NCI-H128 (cell line): ENCODE results near the gene FOCAD.
A peak's percentile ranks its signal among the peaks of the same experiment; 100 is the strongest.

Source experiments
- DNase-seq: peaks from one replicate; lab custom pipeline; 2025; ENCODE audit not compliant: unreplicated experiment; lab: John Stamatoyannopoulos, UW

The FOCAD gene

GRCh38 chr9:20872340-20872977, 188.4 kb downstream of the FOCAD start:
- DNase-seq = no peak

- DNase-seq = no peak
Measured at GRCh38 chr9:20873240-20873865, 189.3 kb downstream of the FOCAD start.

DNA sequence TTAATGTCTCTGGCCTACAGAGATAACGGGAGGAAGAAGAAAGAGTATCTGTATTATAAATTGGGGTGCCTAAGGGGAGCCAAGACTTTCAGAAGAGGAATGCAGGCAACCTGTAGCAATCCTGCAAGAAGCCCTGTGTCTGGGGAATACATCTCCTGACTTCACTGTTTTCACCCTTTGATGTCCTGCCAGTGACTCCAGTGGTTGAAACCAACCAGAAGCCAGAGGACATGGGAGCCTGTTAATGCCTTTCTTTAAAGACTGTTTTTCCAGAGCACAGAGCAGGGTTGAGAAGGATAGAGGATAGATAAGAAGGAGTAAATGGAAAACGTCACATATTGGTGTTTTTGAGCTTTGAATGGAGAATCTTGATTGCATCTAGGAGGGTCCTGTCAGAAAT, 196.2 kb downstream of the FOCAD start:
- DNase-seq = no peak

DNA sequence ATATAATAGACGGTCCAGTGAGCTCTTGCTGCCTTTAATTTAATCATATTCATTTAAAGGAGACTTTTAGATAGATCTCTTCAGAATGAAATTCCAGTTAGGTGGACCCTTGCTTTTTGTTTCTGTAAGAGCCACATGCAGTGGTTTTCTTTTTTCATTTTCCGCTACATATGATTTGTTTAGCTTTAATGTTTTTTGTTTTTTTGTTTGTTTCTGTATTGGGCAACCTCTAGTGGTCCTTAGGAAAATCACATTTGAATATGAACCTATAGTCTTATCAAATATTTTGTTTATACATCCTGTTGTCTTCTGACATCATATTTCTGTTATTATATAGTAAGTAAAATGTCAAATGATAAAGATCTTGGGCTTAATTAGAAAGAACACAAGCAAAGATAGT, 196.6 kb downstream of the FOCAD start:
- no peak for DNase-seq

GRCh38 chr9:20884985-20885593, 201.0 kb downstream of the FOCAD start:
- no peak for DNase-seq

DNA sequence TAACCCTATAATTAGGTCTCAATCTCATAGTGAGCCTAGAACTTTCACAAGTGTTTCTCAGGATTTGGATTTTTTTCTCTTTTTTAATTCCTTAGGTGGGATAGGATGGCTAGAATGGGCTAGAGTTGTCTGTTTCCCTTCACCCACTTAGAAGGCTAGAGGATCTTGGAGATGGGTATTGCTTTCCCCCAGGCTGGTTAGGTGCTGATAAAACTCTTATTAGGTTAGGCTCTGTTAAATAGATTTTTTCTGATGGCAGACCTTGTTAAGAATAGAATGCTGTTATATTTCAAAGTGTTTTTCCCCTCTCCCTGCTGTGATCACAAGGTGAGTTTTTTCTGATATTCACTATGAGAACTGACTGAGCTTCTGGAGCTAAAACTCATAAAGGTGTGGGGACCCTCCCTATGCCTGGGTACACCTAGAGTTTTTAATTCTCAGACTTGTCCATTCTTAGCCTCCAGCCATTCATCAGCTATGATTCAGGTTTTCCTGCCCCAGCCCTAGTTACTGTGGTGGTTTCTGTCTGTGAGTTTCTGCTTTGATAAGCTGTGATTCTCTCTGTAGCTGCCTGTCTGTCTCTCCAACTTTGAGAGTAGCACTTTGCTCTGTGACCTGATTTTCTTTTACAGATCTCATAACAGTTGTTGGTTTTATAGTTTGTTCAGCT, 215.0 kb downstream of the FOCAD start:
- DNase-seq = no peak

DNA sequence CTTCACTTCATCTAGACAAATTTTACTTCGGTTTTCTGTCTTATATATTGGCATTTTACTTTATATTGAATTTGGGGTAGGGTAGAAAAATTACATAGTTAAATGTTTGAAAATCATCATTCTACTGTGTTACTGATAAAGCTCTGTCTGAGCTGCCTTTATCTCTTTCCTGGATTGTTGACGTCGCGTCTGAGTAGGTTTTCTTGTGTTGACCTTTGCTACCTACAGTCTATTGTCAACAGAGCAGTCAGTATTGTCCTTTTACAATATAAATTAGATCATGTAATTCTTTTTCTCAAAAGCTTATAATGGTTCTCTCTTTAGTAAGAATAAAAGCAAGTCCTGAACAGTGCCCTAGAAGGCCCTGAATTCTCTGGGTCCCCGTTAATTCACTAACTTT, 219.2 kb downstream of the FOCAD start:
- no peak for DNase-seq

- no peak for DNase-seq
Measured at GRCh38 chr9:20904995-20905394, 220.9 kb downstream of the FOCAD start.

- no peak for DNase-seq
Measured at GRCh38 chr9:20906326-20906725, 222.3 kb downstream of the FOCAD start.

DNA sequence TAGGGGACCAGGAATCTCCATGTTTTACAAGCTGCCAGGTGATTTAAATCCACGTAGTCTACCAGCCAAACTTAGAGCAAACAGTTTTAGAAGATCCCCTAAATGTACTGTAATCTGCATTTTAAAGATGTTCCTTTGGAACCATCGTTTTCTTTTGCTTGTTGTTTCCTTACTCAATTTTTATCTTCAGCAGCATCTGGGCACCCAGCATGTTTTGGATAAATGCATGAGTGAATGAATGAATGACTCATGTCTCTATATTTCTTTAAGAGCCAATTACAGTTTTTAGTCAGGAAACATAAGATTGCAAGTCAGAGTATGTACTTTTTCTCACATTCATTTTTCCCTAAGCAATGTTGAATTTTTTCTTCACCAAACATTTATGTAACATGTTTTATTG, 224.4 kb downstream of the FOCAD start:
- no peak for DNase-seq

- no peak for DNase-seq
Measured at GRCh38 chr9:20914556-20914955, 230.5 kb downstream of the FOCAD start.

- DNase-seq = no peak
Measured at GRCh38 chr9:20921362-20921761, 237.3 kb downstream of the FOCAD start.

GRCh38 chr9:20925256-20926045, 241.4 kb downstream of the FOCAD start:
- no peak for DNase-seq

GRCh38 chr9:20929276-20929675, 245.2 kb downstream of the FOCAD start:
- no peak for DNase-seq

- no peak for DNase-seq
Measured at GRCh38 chr9:20930836-20931235, 246.8 kb downstream of the FOCAD start.

GRCh38 chr9:20940447-20941173, 256.6 kb downstream of the FOCAD start:
- no peak for DNase-seq

- DNase-seq = peak; percentile 61
Measured at GRCh38 chr9:20941174-20941690, 257.2 kb downstream of the FOCAD start.

- no peak for DNase-seq
Measured at GRCh38 chr9:20944507-20944906, 260.4 kb downstream of the FOCAD start.

- DNase-seq = no peak
Measured at GRCh38 chr9:20945269-20945668, 261.2 kb downstream of the FOCAD start.

- no peak for DNase-seq
Measured at GRCh38 chr9:20945856-20946255, 261.8 kb downstream of the FOCAD start.
